Activated CD8-positive, alpha-beta memory T cell treated with anti-CD3 and anti-CD28 coated beads for 36 hours (primary cell): Measurements from ENCODE around the gene CCPG1. TPM values are rescaled to one million over a fixed set of nuclear protein-coding genes. Genes with fewer than 3 reads are reported as not detected.

Experiments
- CTCF ChIA-PET: fragments of 350-600 bp; sonication (Branson Sonifier 250); formaldehyde crosslinking; loops from one replicate; lab custom pipeline; 2021; ENCODE audit warnings: antibody characterized with exemption; lab: Charles Lee
- POLR2A ChIA-PET: fragments of 350-600 bp; sonication (Branson Sonifier 250); formaldehyde crosslinking; loops from one replicate; lab custom pipeline; 2021; ENCODE audit warnings: antibody characterized with exemption; lab: Charles Lee
- total RNA-seq, 2 experiments: library from RNA; stranded (reverse); gene quantifications; one replicate each; pipeline ENCODE4 v1.2.3, GENCODE V29; 2021

Gene CCPG1
- total RNA-seq, 2 experiments from 2014 or later: 11.3 to 11.4 TPM

DNA sequence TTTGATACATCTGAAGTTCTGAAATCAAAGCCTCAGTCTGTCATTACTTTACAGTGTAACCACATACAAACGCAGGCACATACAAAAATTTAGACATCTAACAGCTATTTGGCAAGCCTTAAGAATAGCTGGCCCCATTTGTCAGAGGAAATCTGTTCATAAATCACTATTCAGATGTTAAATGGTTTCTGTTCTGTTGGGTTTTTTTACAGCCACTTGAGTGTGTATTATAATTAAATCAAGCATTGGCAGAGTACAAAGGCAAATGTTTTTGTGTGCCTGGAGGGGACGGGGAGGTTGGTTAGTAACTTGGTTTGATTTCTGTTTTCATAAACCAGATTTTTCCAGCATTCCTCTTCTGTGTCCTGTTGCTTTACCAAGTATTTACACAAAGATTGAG lies 65.0 kb downstream of the CCPG1 start:
- ChIA-PET CTCF (no interaction called here), POLR2A (no interaction called here)

DNA sequence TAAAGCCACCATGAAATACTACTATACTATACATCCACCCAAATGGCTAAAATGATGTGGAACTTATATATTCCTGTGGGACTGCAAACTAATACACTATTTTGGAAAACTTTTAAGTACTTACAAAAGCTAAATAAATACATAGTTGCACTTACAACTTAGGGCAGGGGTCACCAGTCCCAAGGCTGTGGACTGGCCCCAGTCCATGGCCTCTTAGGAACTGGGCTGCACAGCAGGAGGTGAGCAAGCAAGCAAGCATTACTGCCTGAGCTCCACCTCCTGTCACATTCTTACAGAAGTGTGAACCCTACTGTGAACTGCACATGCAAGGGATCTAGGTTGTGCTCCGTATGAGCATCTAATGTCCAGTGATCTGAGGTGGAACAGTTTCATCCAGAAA lies 71.0 kb downstream of the CCPG1 start:
- ChIA-PET CTCF (no interaction called here), POLR2A (no interaction called here)

DNA sequence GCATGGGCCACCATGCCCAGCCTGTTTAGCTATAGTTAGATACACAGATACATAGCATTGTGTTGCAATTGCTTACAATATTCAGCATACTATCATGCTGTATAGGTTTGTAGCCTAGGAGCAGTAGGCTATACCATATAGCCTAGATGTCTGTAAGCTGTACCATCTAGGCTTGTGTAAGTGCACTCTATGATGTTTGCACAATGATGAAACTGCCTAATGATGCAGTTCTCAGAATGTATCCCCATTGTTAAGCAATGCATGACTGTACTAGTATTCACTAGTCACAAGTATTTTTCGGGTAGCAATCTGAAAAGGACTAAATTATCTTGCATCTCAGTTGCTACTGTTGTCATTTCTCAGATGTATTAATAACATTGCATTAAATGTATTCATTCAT lies 73.2 kb downstream of the CCPG1 start:
- ChIA-PET CTCF (no interaction called here), POLR2A (no interaction called here)

DNA sequence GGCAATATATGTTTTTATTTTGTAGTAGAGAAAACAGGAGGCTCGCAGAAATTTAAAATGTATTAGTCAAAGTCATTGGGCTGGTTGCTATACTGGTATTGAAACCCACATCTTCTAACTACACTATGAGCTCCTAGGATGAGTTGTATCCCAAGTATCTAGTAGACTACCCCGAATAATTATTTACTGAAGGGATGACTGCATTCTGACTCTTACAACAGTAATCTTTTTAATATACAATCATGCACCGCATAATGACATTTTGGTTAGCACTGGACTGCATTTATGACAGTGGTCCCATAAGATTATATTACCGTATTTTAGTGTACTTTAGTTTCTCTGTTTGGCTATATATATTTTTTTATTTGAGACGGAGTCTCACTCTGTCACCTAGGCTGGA lies 73.8 kb downstream of the CCPG1 start:
- ChIA-PET CTCF (no interaction called here), POLR2A (no interaction called here)

DNA sequence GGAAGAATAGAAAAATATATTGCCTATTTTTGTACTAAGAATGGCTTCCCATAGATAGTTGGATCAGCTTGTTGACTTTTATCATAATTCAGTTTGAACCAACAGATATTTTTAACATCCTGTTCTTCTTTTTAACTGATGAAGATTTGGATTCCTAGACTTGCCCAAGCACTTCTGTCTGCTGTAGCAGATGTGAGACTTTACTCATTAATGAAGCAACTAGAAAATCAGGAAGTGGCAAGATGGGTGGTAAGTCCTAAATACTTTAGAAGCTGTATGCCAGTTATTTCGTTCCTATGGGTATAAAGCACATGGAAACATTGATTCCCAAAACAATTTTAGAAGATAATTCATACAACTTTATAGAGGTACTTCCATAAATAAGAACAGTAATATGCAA lies 80.8 kb downstream of the CCPG1 start:
- POLR2A ChIA-PET: no interaction called here
- CTCF ChIA-PET: no interaction called here

DNA sequence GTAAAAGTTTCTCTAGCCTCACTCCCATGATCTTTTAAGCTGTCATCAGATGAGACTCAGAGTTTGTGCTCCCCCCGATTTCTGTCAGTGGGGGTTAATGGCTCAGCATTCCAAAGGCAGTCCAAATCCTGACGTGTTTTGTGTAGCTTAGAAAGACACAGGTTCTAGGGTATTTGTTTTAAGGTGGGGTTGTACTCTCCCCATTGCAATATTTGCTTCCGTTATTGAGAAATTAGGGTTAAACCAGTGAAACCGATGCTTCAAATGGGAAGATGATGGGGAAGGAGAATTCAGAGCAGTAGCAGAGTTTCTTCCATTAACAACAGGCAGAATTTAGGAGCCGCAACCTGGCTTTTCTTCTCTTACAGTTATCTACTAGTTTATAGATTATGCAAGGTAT lies 85.7 kb downstream of the CCPG1 start:
- ChIA-PET CTCF (interaction anchor here (1.3 kb wide), 1 partner anchor 9 kb away, joined by 3 read pairs; no protein-coding TSS in a partner anchor), POLR2A (no interaction called here)

DNA sequence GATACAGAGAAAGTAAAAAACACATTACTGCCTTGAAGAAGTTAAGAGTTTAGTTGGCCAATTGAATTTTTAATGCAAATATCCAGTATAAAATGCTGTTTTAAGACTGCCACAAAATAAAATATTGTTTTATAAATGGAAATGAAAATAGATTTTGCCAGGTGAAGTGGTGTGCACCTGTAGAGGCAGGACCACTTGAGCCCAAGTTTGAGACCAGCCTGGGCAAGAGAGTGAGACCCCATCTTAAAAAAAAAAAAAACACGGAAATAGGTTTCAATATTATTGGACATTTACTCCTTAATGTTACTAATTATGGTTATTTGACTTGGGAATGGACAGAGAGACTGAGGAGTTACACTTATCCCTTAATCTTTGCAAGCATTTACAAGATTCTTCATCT lies 87.2 kb downstream of the CCPG1 start:
- ChIA-PET POLR2A (no interaction called here), CTCF (no interaction called here)

DNA sequence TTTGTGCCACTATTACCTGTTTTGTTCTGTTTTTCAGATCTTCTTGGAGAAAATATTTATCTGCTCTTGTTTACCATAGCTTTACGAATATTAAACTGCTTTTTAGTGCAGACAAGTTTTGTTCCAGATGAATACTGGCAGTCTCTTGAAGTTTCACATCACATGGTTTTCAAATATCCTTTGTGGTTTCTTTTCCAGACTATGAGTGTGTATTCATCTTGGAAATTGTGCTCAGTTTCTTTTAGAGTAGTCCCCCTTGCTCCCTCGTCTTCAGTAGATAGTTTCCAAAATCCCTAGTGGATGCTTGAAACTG lies 88.0 kb downstream of the CCPG1 start:
- ChIA-PET CTCF (no interaction called here), POLR2A (no interaction called here)

DNA sequence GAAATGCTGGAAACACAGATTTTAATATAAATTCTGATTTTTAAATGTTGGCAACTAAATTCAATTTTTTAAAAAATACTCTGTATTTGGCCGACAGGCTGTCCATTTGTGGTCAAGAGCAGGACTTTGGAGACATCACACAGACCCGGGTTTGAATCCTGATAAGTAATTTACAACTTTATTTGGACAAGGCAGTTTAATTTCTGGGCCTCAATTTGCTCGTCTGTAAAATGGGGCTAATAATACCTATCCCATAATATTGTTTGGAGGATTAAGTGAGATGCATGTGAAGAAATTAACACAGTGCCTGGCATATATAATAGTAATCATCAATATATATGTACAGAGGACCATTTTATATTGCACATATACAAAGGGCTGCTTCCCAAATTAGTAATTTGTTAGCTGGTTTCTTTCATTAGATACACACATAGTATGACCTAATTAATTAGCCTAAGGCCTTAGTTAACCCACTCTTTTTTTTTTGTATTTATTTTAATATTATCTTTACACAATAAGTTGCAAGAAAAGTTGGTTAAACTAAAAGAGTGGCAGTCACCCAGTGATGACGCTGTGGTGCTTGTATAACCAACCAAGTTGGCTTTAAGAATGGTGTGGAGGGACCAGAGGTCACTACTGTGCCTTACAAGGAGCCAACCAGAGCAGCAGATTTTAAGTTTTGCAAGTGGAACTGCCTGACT lies 88.5 kb downstream of the CCPG1 start:
- ChIA-PET CTCF (interaction anchor here (1.1 to 1.2 kb wide), 3 partner anchors 20 to 120 kb away, joined by 3 read pairs; no protein-coding TSS in a partner anchor), POLR2A (interaction anchor here (0.9 to 1.3 kb wide), 4 partner anchors 39 to 123 kb away, joined by 3 to 5 read pairs (median 4); partner anchors contain the start of genes CCPG1, PIERCE2 and RSL24D1)

DNA sequence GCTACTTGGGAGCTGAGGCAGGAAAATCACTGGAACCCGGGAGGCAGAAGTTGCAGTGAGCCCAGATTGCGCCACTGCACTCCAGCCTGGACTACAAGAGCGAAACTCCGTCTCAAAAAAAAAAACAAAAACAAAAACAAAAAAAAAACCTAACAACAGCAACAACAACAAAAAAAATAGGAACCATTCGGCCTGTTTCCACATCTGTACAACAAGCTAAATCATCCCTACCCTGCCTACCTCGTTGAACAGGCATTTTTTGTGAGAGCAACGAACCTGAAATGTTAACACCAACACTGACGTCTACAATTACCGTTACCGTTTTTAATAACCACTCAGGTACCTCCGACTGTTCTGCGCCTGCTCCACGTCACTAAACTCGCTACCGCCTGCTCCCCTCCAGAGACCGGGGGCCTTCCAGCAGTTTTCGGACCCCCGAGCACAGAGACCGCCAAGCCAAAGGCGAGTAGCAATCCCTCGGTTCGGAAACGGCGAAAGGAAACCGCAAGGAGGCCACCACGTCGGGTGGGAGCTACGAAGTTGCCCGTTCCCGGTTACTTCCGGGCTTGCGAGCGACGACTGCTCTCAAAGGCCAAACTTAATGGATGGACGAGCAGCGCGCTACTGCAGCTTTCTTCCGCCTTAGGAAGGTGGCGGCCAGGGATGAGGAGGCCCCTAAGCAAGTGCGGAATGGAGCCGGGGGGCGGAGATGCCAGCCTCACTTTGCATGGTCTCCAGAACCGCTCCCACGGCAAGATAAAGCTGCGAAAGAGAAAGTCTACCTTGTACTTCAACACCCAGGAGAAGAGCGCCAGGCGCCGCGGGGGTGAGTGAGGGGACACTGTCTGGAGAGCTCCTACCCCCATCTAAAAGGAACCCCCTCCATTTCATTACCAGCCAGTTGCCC lies 89.3 kb downstream of the CCPG1 start, which contains the start of the genes PIGB and PIGBOS1:
PIGB (plus strand) TSS at position 635 of the 907 bp plus-strand sequence; CDS start at position 664, 29 bp downstream.
PIGBOS1 (minus strand) TSS at position 536 of the 907 bp plus-strand sequence. CDS start 1,331 bp downstream, outside the sequence.
- CTCF ChIA-PET: interaction anchor here (0.7 to 1.2 kb wide), 6 partner anchors 21 to 169 kb away, joined by 3 read pairs; partner anchors contain the start of genes CCPG1 and PIERCE2

More for the DNA sequence above, 89.3 kb downstream of the CCPG1 start, which contains the start of the genes PIGB and PIGBOS1:
- POLR2A ChIA-PET: interaction anchor here (0.6 to 1.3 kb wide), 5 partner anchors 40 to 122 kb away, joined by 3 to 5 read pairs (median 5); partner anchors contain the start of genes CCPG1, PIERCE2 and RSL24D1

Other genes with a start within 250 kb of the CCPG1 start
- gene RSL24D1, start 211.4 kb downstream of the CCPG1 start, total RNA-seq: 100 to 1,000 TPM; 180 to 190 TPM
- 100 to 1,000 TPM; 225 to 229 TPM for gene RAB27A, start 118.5 kb downstream of the CCPG1 start, total RNA-seq
- gene PIGBOS1, start 89.2 kb downstream of the CCPG1 start, total RNA-seq: 10 to 100 TPM; 10.6 to 11.9 TPM
- 10 to 100 TPM; 18.5 to 22.2 TPM for gene PIGB, start 89.1 kb downstream of the CCPG1 start, total RNA-seq
- gene PIERCE2, start 136 bp upstream of the CCPG1 start, total RNA-seq: not detected
- gene DNAAF4, start 99.9 kb upstream of the CCPG1 start, total RNA-seq: 1 to 10 TPM in 1 of 2 experiments, under 1 TPM in 1; 0.94 to 1.5 TPM
- under 1 TPM; 0.06 to 0.08 TPM for gene PYGO1, start 180.0 kb upstream of the CCPG1 start, total RNA-seq